GM23338 (cell line): ENCODE results near the gene BCKDK. TPM values are rescaled to one million over a fixed set of nuclear protein-coding genes. Genes with fewer than 3 reads are reported as not detected.

ENCODE experiments used
- ATAC-seq: fragments of 200-7000 bp; cut with Tn5 transposase; 3 replicates; pipeline ENCODE4 v1.9.1; 2020
- DNase-seq: peaks from one replicate; pipeline ENCODE4 v3.0.0-alpha.2; 2015; ENCODE audit warnings: low spot score
- H2AFZ ChIP-seq: fragments of 200-600 bp; sonication (generic); 2 replicates; pipeline ENCODE4 v1.8.0; 2016; ENCODE audit warnings: antibody characterized with exemption, mild to moderate bottlenecking, moderate library complexity
- H3F3A ChIP-seq: fragments of 200-600 bp; sonication (generic); replicated peaks from 2 replicates; pipeline ENCODE4 v1.8.0; 2017; ENCODE audit warnings: antibody characterized with exemption, mixed run types, low read depth
- H3K27ac ChIP-seq: fragments of 200-600 bp; sonication (generic); 2 replicates; pipeline ENCODE4 v1.6.1; 2016; ENCODE audit warnings: low read depth
- H3K27me3 ChIP-seq: fragments of 200-600 bp; sonication (generic); 2 replicates; pipeline ENCODE4 v1.8.0; 2016; ENCODE audit warnings: mild to moderate bottlenecking, mixed run types, moderate library complexity; ENCODE audit not compliant: insufficient read depth
- H3K36me3 ChIP-seq: fragments of 200-600 bp; sonication (generic); 2 replicates; pipeline ENCODE4 v1.8.0; 2016; ENCODE audit warnings: mild to moderate bottlenecking; ENCODE audit not compliant: insufficient read depth
- H3K4me1 ChIP-seq: fragments of 200-600 bp; sonication (generic); 2 replicates; pipeline ENCODE4 v1.8.0; 2016; ENCODE audit warnings: mild to moderate bottlenecking, moderate library complexity; ENCODE audit not compliant: insufficient read depth
- H3K4me2 ChIP-seq: fragments of 200-600 bp; sonication (generic); 2 replicates; pipeline ENCODE4 v1.7.1; 2017; ENCODE audit warnings: mixed run types
- H3K4me3 ChIP-seq: fragments of 200-600 bp; sonication (generic); 2 replicates; pipeline ENCODE4 v1.6.1; 2016; ENCODE audit warnings: mixed run types
- H3K79me2 ChIP-seq: fragments of 200-600 bp; sonication (generic); replicated peaks from 2 replicates; pipeline ENCODE4 v1.8.0; 2017; ENCODE audit warnings: mild to moderate bottlenecking; ENCODE audit not compliant: insufficient read depth
- H3K9me2 ChIP-seq: fragments of 200-600 bp; sonication (generic); 2 replicates; pipeline ENCODE4 v1.8.0; 2017; ENCODE audit not compliant: insufficient read depth
- H4K20me1 ChIP-seq: fragments of 200-600 bp; sonication (generic); replicated peaks from 2 replicates; pipeline ENCODE4 v1.8.0; 2017; ENCODE audit warnings: mild to moderate bottlenecking; ENCODE audit not compliant: insufficient read depth
- H3K27ac Mint-ChIP-seq: 2 replicates; pipeline ENCODE4 v1.8.0; 2020; ENCODE audit warnings: inconsistent platforms, mild to moderate bottlenecking, moderate library complexity, mixed read lengths
- H3K27me3 Mint-ChIP-seq: 3 replicates; pipeline ENCODE4 v1.8.0; 2022; ENCODE audit warnings: low read depth, mild to moderate bottlenecking, moderate library complexity, mixed read lengths, inconsistent platforms; ENCODE audit not compliant: insufficient read depth, poor library complexity
- H3K36me3 Mint-ChIP-seq: 3 replicates; pipeline ENCODE4 v1.8.0; 2021; ENCODE audit warnings: low read depth, mild to moderate bottlenecking, inconsistent platforms, moderate library complexity, mixed read lengths
- H3K4me1 Mint-ChIP-seq: 3 replicates; pipeline ENCODE4 v1.8.0; 2020; ENCODE audit warnings: mild to moderate bottlenecking, inconsistent platforms, mixed read lengths
- H3K4me3 Mint-ChIP-seq: 3 replicates; pipeline ENCODE4 v1.8.0; 2021; ENCODE audit warnings: moderate library complexity, mild to moderate bottlenecking, inconsistent platforms, mixed read lengths
- H3K9me3 Mint-ChIP-seq: 3 replicates; pipeline ENCODE4 v1.8.0; 2020; ENCODE audit warnings: moderate library complexity, mild to moderate bottlenecking, inconsistent platforms, mixed read lengths
- CREB1 ChIP-seq: fragments of 250-450 bp; sonication (Bioruptor Pico); IDR thresholded peaks from 2 replicates; pipeline ENCODE4 v1.5.0; 2020; ENCODE audit warnings: low read depth, mild to moderate bottlenecking, moderate library complexity
- EZH2 ChIP-seq: fragments of 200-600 bp; sonication (generic); IDR thresholded peaks from one replicate; pipeline ENCODE4 v1.8.0; 2017; ENCODE audit warnings: antibody characterized with exemption, mild to moderate bottlenecking, low read depth; ENCODE audit not compliant: unreplicated experiment
- EZH2phosphoT487 ChIP-seq: fragments of 200-600 bp; sonication (generic); IDR thresholded peaks from one replicate; pipeline ENCODE4 v1.8.1; 2018; ENCODE audit warnings: antibody characterized with exemption; ENCODE audit not compliant: unreplicated experiment
- JUNB ChIP-seq: IDR thresholded peaks from one replicate; pipeline ENCODE4 v1.6.1; 2016; ENCODE audit warnings: antibody characterized with exemption; ENCODE audit not compliant: unreplicated experiment
- POLR2AphosphoS5 ChIP-seq: IDR thresholded peaks from 2 replicates; pipeline ENCODE4 v1.6.1; 2016; ENCODE audit warnings: antibody characterized with exemption, low read depth
- polyA plus RNA-seq: library from polyadenylated mRNA; unstranded; fragments of >200 nt; fragmentation: Nextera tagmentation; extraction: Ambion mirVana; gene quantifications from 2 replicates; pipeline ENCODE4 v1.2.1, GENCODE V29; 2016
- total RNA-seq: library from RNA; depleted of rRNA; stranded (reverse); fragments of >200 nt; shearing (Covaris generic); gene quantifications from 2 replicates; pipeline ENCODE4 v1.2.3, GENCODE V29; 2014
- TF ChIP-seq, protein P1 (sequence below): IDR thresholded peaks from 2 replicates; pipeline ENCODE4 v1.6.1; 2016; ENCODE audit warnings: antibody characterized with exemption
- TF ChIP-seq, protein P2 (sequence below): IDR thresholded peaks from one replicate; pipeline ENCODE4 v1.6.1; 2018; ENCODE audit warnings: antibody characterized with exemption; ENCODE audit not compliant: unreplicated experiment
- TF ChIP-seq, protein P3 (sequence below), 2 experiments: fragments of 200-600 bp in 1 of 2; sonication (generic) in 1 of 2; conservative IDR thresholded peaks; 2 replicates each; pipeline versions ENCODE4 v1.5.1 to v1.6.1; 2016 to 2017; ENCODE audit warnings: antibody characterized with exemption in 2 of 2, low read depth in 2 of 2, mild to moderate bottlenecking in 2 of 2, moderate library complexity in 1 of 2

Gene BCKDK
- total and polyA plus RNA-seq, 2 experiments from 2014 or later, result 36.1 to 58.9 TPM

DNA sequence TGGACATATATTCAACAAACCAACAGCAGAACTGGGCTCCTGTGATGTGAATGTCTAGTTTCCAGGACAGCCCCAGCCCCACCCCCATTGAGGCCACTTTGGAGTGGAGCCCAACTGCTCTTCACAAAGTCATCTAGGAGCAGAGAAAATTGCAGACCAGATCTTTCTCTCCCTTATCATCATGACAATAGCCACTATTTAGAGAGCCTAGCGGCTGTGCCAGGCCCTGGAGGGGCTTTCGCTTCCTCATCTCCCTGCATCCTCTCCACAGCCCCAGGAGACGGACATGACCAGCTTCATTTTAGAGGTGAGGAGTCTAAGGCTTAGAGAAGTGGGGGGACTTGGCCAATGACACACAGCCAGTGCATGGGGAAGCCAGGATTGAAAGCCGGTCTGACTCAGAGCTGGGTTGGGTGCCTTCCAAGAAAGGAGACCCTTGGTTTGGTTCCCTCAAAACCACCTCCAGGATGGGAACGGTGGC is 25.9 kb downstream of the BCKDK start:
- TF ChIP-seq, protein P1, sequence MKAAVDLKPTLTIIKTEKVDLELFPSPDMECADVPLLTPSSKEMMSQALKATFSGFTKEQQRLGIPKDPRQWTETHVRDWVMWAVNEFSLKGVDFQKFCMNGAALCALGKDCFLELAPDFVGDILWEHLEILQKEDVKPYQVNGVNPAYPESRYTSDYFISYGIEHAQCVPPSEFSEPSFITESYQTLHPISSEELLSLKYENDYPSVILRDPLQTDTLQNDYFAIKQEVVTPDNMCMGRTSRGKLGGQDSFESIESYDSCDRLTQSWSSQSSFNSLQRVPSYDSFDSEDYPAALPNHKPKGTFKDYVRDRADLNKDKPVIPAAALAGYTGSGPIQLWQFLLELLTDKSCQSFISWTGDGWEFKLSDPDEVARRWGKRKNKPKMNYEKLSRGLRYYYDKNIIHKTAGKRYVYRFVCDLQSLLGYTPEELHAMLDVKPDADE, result no peak
- TF ChIP-seq POLR2AphosphoS5, result peak; percentile 5; the same call in 1 of the 2 replicates
- no peak for TF ChIP-seq EZH2phosphoT487
- TF ChIP-seq JUNB, result no peak
- TF ChIP-seq CREB1 (CRISPR knock-in tag), result no peak
- TF ChIP-seq, protein P2, sequence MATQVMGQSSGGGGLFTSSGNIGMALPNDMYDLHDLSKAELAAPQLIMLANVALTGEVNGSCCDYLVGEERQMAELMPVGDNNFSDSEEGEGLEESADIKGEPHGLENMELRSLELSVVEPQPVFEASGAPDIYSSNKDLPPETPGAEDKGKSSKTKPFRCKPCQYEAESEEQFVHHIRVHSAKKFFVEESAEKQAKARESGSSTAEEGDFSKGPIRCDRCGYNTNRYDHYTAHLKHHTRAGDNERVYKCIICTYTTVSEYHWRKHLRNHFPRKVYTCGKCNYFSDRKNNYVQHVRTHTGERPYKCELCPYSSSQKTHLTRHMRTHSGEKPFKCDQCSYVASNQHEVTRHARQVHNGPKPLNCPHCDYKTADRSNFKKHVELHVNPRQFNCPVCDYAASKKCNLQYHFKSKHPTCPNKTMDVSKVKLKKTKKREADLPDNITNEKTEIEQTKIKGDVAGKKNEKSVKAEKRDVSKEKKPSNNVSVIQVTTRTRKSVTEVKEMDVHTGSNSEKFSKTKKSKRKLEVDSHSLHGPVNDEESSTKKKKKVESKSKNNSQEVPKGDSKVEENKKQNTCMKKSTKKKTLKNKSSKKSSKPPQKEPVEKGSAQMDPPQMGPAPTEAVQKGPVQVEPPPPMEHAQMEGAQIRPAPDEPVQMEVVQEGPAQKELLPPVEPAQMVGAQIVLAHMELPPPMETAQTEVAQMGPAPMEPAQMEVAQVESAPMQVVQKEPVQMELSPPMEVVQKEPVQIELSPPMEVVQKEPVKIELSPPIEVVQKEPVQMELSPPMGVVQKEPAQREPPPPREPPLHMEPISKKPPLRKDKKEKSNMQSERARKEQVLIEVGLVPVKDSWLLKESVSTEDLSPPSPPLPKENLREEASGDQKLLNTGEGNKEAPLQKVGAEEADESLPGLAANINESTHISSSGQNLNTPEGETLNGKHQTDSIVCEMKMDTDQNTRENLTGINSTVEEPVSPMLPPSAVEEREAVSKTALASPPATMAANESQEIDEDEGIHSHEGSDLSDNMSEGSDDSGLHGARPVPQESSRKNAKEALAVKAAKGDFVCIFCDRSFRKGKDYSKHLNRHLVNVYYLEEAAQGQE, result no peak
- Histone ChIP-seq H3K79me2 (peaks cover 8% of the 10 kb centered on the region; the same call in 1 of the 2 replicates), H3K27ac (peak overlapping the region; percentile 97), H4K20me1 (no peaks in the 10 kb centered on the region; the same call in 1 of the 2 replicates), H3K36me3 (peaks cover 9% of the 10 kb centered on the region), H3K9me2 (no peaks in the 10 kb centered on the region), H3K4me3 (peak overlapping the region; percentile 94), H3K4me1 (peaks cover 37% of the 10 kb centered on the region), H3K4me2 (peak overlapping the region; percentile 79), H3K27me3 (no peaks in the 10 kb centered on the region), H3F3A (peaks cover 3% of the 10 kb centered on the region; the same call in 1 of the 2 replicates), H2AFZ (no peak overlapping the region)
- Mint-ChIP-seq H3K4me3 (peak overlapping the region; percentile 94), H3K27me3 (peaks cover 28% of the 10 kb centered on the region), H3K36me3 (peaks cover 37% of the 10 kb centered on the region), H3K27ac (peak overlapping the region; percentile 98), H3K4me1 (peaks cover 67% of the 10 kb centered on the region), H3K9me3 (no peaks in the 10 kb centered on the region; the same call in 2 of the 3 replicates)
- peak; percentile 5 for ATAC-seq
- peak; percentile 61 for DNase-seq

DNA sequence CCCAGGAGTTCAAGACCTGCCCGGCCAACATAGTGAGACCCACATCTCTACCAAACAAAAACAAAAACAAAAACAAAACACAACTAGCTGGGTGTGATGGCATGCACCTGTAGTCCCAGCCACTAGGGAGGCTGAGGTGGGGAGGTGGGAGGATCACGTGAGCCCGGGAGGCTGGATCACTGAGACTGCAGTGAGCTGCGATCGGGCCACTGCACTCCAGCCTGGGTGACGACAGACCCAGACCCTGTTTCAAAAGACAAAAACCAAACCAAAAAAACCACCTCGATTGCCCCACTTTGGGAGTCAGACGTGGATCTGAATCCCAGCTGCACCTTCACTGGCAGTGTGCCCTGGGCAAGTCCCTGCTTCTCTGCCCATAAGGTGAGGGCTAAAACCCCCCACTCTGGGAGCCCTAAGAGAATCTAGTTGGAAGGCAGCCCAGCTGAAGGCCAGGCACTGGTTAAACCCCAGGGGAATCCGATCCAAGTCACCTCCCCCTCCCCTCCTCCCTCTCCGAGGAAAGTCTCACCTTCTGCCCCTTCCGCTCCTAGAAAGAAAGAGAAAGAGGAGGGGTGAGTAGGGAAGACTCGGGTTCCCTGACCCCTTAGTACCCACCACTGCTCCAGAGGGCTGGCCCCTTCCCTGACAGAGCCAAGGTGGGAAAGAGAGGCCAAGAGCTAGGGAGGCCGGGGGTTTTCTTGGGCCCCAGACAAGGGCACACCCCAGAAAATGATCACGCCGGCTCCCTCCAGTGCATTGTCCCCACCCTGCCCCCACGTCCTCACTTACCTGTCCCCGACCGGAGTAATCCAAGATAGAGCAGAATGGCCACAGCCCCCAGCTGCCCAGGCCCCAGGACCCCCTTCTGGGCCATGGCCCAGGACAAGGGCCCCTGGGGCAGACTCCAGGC is 26.7 kb downstream of the BCKDK start:
- peak overlapping the region; percentile 94 for H3K4me3 ChIP-seq
- TF ChIP-seq POLR2AphosphoS5 (peak; percentile 40; the same call in 1 of the 2 replicates), CREB1 (CRISPR knock-in tag) (no peak), EZH2phosphoT487 (no peak), EZH2 (no peak)
- TF ChIP-seq, protein P3, sequence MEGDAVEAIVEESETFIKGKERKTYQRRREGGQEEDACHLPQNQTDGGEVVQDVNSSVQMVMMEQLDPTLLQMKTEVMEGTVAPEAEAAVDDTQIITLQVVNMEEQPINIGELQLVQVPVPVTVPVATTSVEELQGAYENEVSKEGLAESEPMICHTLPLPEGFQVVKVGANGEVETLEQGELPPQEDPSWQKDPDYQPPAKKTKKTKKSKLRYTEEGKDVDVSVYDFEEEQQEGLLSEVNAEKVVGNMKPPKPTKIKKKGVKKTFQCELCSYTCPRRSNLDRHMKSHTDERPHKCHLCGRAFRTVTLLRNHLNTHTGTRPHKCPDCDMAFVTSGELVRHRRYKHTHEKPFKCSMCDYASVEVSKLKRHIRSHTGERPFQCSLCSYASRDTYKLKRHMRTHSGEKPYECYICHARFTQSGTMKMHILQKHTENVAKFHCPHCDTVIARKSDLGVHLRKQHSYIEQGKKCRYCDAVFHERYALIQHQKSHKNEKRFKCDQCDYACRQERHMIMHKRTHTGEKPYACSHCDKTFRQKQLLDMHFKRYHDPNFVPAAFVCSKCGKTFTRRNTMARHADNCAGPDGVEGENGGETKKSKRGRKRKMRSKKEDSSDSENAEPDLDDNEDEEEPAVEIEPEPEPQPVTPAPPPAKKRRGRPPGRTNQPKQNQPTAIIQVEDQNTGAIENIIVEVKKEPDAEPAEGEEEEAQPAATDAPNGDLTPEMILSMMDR (conservative IDR thresholded peaks at IDR 0.05; ENCODE audit: low read depth in 2 of 2), result peak in 1 of 2 experiments; percentile 19; a peak in 1 of 4 replicates
- TF ChIP-seq, protein P1, result no peak
- TF ChIP-seq, protein P2, result no peak
- DNase-seq, result peak; percentile 89
- peaks cover 69% of the 10 kb centered on the region for H3K4me1 Mint-ChIP-seq
- H3K4me2 ChIP-seq, result peak overlapping the region; percentile 79
- H3K9me2 ChIP-seq, result no peaks in the 10 kb centered on the region
- peak overlapping the region; percentile 98 for H3K27ac Mint-ChIP-seq
- peaks cover 35% of the 10 kb centered on the region for H3K27me3 Mint-ChIP-seq
- no peaks in the 10 kb centered on the region for H3K27me3 ChIP-seq
- H3K36me3 Mint-ChIP-seq, result peaks cover 37% of the 10 kb centered on the region
- peak overlapping the region; percentile 94 for H3K4me3 Mint-ChIP-seq
- peak; percentile 59 for ATAC-seq
- H3K27ac ChIP-seq, result peak overlapping the region; percentile 97
- H3K36me3 ChIP-seq, result peaks cover 9% of the 10 kb centered on the region
- 0 out of 2 replicates have a peak, but pooled peaks cover 3% of the 10 kb centered on the region for H3F3A ChIP-seq
- H2AFZ ChIP-seq, result peak overlapping the region; percentile 43; the same call in 1 of the 2 replicates
- peaks cover 8% of the 10 kb centered on the region; the same call in 1 of the 2 replicates for H3K79me2 ChIP-seq
- H4K20me1 ChIP-seq, result no peaks in the 10 kb centered on the region; the same call in 1 of the 2 replicates
- no peaks in the 10 kb centered on the region; the same call in 2 of the 3 replicates for H3K9me3 Mint-ChIP-seq
- H3K4me1 ChIP-seq, result peaks cover 41% of the 10 kb centered on the region
